Sigmoid colon (tissue), 4 donors: ENCODE results near the gene RNF4.
"Not testable (repeated sequence)": the region's sequence is repeated elsewhere in the genome, so short reads cannot be mapped to it uniquely, and the experiment has no call there.

Experiments
- EP300 ChIP-seq, 4 donors: sonication (generic); formaldehyde crosslinking; IDR thresholded peaks; one replicate each; pipeline ENCODE4 v1.6.1; 2017; ENCODE audit warnings: antibody characterized with exemption in 4 of 4
- POLR2A ChIP-seq, 2 donors: fragments of 450-650 bp; IDR thresholded peaks; one replicate each; pipeline ENCODE4 v1.6.1; 2016; ENCODE audit warnings: antibody characterized with exemption in 2 of 2, mild to moderate bottlenecking in 2 of 2, moderate library complexity in 2 of 2
- TF ChIP-seq, protein P1 (sequence below), 4 experiments: fragments of 450-650 bp in 3 of 4; fragments of 200-600 bp in 1 of 4; IDR thresholded peaks; one replicate each; pipeline ENCODE4 v1.5.1; 2016 to 2019; ENCODE audit warnings: antibody characterized with exemption in 4 of 4, mild to moderate bottlenecking in 3 of 4, moderate library complexity in 2 of 4

DNA sequence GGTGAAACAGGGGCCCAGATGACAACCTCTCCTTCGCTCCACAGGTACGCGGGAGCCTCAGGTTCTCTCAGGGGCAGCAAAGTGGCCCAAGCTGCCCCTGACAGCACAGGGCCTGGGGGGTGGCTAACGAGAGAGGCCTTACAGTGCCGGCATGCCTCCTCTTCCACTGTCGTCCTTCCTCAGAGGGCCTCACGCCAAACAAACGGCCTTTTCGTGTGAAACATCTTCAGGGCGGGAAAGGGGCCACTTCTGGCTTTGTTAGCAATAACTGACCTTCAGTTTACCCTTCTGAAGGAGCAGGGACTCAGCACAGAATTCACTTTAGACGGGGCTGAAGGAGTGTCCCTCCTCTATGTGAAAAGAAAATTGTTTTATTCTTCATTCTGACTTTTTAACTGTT lies 46.0 kb downstream of the RNF4 start:
- TF ChIP-seq, protein P1, sequence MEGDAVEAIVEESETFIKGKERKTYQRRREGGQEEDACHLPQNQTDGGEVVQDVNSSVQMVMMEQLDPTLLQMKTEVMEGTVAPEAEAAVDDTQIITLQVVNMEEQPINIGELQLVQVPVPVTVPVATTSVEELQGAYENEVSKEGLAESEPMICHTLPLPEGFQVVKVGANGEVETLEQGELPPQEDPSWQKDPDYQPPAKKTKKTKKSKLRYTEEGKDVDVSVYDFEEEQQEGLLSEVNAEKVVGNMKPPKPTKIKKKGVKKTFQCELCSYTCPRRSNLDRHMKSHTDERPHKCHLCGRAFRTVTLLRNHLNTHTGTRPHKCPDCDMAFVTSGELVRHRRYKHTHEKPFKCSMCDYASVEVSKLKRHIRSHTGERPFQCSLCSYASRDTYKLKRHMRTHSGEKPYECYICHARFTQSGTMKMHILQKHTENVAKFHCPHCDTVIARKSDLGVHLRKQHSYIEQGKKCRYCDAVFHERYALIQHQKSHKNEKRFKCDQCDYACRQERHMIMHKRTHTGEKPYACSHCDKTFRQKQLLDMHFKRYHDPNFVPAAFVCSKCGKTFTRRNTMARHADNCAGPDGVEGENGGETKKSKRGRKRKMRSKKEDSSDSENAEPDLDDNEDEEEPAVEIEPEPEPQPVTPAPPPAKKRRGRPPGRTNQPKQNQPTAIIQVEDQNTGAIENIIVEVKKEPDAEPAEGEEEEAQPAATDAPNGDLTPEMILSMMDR (IDR thresholded peaks at IDR 0.05): not testable (repeated sequence)
- not testable (repeated sequence) for TF ChIP-seq POLR2A, EP300 (IDR thresholded peaks at IDR 0.05)
